HepG2 (cell line): ENCODE results near the gene UGT2A3. TPM values are rescaled to one million over a fixed set of nuclear protein-coding genes. Genes with fewer than 3 reads are reported as not detected.

Experiments used
- ARNT2 ChIP-seq: sonication (generic); formaldehyde crosslinking; IDR thresholded peaks from 2 replicates; pipeline ENCODE4 v1.8.0; 2022; ENCODE audit warnings: mild to moderate bottlenecking, low read depth, missing genetic modification reagents, moderate library complexity
- BATF2 ChIP-seq: sonication (generic); formaldehyde crosslinking; IDR thresholded peaks from 2 replicates; pipeline ENCODE4 v1.8.0; 2022; ENCODE audit warnings: mild to moderate bottlenecking, missing genetic modification reagents, moderate library complexity
- CREM ChIP-seq, 2 experiments: sonication (generic) in 1 of 2; formaldehyde crosslinking in 1 of 2; IDR thresholded peaks; 2 replicates each; pipeline versions ENCODE4 v1.4.0 to v1.6.1; 2016 to 2020; ENCODE audit warnings: antibody characterized with exemption in 1 of 2, mild to moderate bottlenecking in 1 of 2, missing genetic modification reagents in 1 of 2
- GATAD2A ChIP-seq: IDR thresholded peaks from 2 replicates; pipeline ENCODE4 v1.6.1; 2016
- HOXD1 ChIP-seq: sonication (generic); formaldehyde crosslinking; IDR thresholded peaks from 2 replicates; pipeline ENCODE4 v1.5.0; 2020; ENCODE audit warnings: missing genetic modification reagents
- KDM4B ChIP-seq: sonication (generic); formaldehyde crosslinking; IDR thresholded peaks from 2 replicates; pipeline ENCODE4 v1.4.0; 2020; ENCODE audit warnings: missing genetic modification reagents
- LCORL ChIP-seq, 2 experiments: fragments of 450-650 bp in 1 of 2; sonication (generic) in 1 of 2; formaldehyde crosslinking in 1 of 2; IDR thresholded peaks; 2 replicates each; pipeline versions ENCODE4 v1.5.0 to v1.6.1; 2017 to 2020; ENCODE audit warnings: antibody characterized with exemption in 1 of 2, missing genetic modification reagents in 1 of 2
- MED8 ChIP-seq: sonication (generic); formaldehyde crosslinking; IDR thresholded peaks from 2 replicates; pipeline ENCODE4 v1.8.1; 2023; ENCODE audit warnings: mild to moderate bottlenecking, missing genetic modification reagents; ENCODE audit not compliant: insufficient replicate concordance
- NFE2 ChIP-seq: sonication (generic); formaldehyde crosslinking; IDR thresholded peaks from 2 replicates; pipeline ENCODE4 v1.4.0; 2020; ENCODE audit warnings: missing genetic modification reagents
- NFE2L2 ChIP-seq: fragments of 150-350 bp; IDR thresholded peaks from 2 replicates; pipeline ENCODE4 v1.6.1; 2014; ENCODE audit warnings: low read length
- NR2F2 ChIP-seq: IDR thresholded peaks from 2 replicates; pipeline ENCODE4 v1.6.1; 2012; ENCODE audit warnings: low read depth, inconsistent platforms, borderline replicate concordance
- PHF21A ChIP-seq: sonication (generic); formaldehyde crosslinking; IDR thresholded peaks from 2 replicates; pipeline ENCODE4 v1.5.0; 2020; ENCODE audit warnings: mild to moderate bottlenecking, missing genetic modification reagents
- SAP130 ChIP-seq: IDR thresholded peaks from 2 replicates; pipeline ENCODE4 v1.6.1; 2016; ENCODE audit warnings: low read depth
- SNAPC5 ChIP-seq: sonication (generic); formaldehyde crosslinking; IDR thresholded peaks from 2 replicates; pipeline ENCODE4 v1.8.1; 2023; ENCODE audit warnings: mild to moderate bottlenecking, missing genetic modification reagents, borderline replicate concordance
- TSC22D2 ChIP-seq: sonication (generic); formaldehyde crosslinking; IDR thresholded peaks from 2 replicates; pipeline ENCODE4 v1.5.1; 2020; ENCODE audit warnings: missing genetic modification reagents, mild to moderate bottlenecking, borderline replicate concordance
- UBTF ChIP-seq: sonication (generic); formaldehyde crosslinking; IDR thresholded peaks from 2 replicates; pipeline ENCODE4 v1.4.0; 2020; ENCODE audit warnings: mild to moderate bottlenecking, missing genetic modification reagents
- ZFP62 ChIP-seq: sonication (generic); formaldehyde crosslinking; IDR thresholded peaks from 2 replicates; pipeline ENCODE4 v1.4.0; 2020; ENCODE audit warnings: missing genetic modification reagents
- ZNF20 ChIP-seq: sonication (generic); formaldehyde crosslinking; IDR thresholded peaks from 2 replicates; pipeline ENCODE4 v1.4.0; 2020; ENCODE audit warnings: mild to moderate bottlenecking, moderate library complexity, missing genetic modification reagents
- ZNF232 ChIP-seq: sonication (generic); formaldehyde crosslinking; IDR thresholded peaks from 2 replicates; pipeline ENCODE4 v1.4.0; 2020; ENCODE audit warnings: missing genetic modification reagents, borderline replicate concordance
- ZNF253 ChIP-seq: sonication (generic); formaldehyde crosslinking; IDR thresholded peaks from 2 replicates; pipeline ENCODE4 v1.8.0; 2022; ENCODE audit warnings: mild to moderate bottlenecking, missing genetic modification reagents, borderline replicate concordance
- ZNF264 ChIP-seq: sonication (generic); formaldehyde crosslinking; IDR thresholded peaks from 2 replicates; pipeline ENCODE4 v1.4.0; 2020; ENCODE audit warnings: missing genetic modification reagents
- ZNF512B ChIP-seq: sonication (generic); formaldehyde crosslinking; IDR thresholded peaks from 2 replicates; pipeline ENCODE4 v1.5.1; 2020; ENCODE audit warnings: missing genetic modification reagents, mild to moderate bottlenecking, borderline replicate concordance
- ZNF615 ChIP-seq: sonication (generic); formaldehyde crosslinking; IDR thresholded peaks from 2 replicates; pipeline ENCODE4 v1.5.0; 2020; ENCODE audit warnings: mild to moderate bottlenecking, missing genetic modification reagents, borderline replicate concordance
- ZNF678 ChIP-seq: sonication (generic); formaldehyde crosslinking; IDR thresholded peaks from 2 replicates; pipeline ENCODE4 v1.4.0; 2020; ENCODE audit warnings: mild to moderate bottlenecking, missing genetic modification reagents
- ZNF792 ChIP-seq: IDR thresholded peaks from 2 replicates; pipeline ENCODE4 v1.6.1; 2016
- ZNF816 ChIP-seq: sonication (generic); formaldehyde crosslinking; IDR thresholded peaks from 2 replicates; pipeline ENCODE4 v1.8.0; 2022; ENCODE audit warnings: missing genetic modification reagents, mild to moderate bottlenecking, borderline replicate concordance
- polyA plus RNA-seq, 8 experiments: library from polyadenylated mRNA; depleted of rRNA in 3 of 8; stranded (reverse) in 7 of 8; unstranded in 1 of 8; fragments of >200 nt; fragmentation: Illumina TruSeq in 4 of 8; extraction: Trizol in 4 of 8; gene quantifications; 2 replicates each; pipeline versions ENCODE4 v1.2.1 to v1.2.3, GENCODE V29; 2011 to 2016; ENCODE audit warnings: low read depth in 4 of 8, missing spikeins in 1 of 8, mixed read lengths in 1 of 8; ENCODE audit not compliant: insufficient read depth in 1 of 8
- total RNA-seq, 5 experiments: library from RNA; depleted of rRNA; stranded (reverse); fragments of >200 nt; fragmentation: Illumina TruSeq; extraction: Trizol; gene quantifications; 2 replicates each; pipeline ENCODE4 v1.2.3, GENCODE V29; 2016; ENCODE audit warnings: low read depth in 1 of 5

Gene UGT2A3
- total and polyA plus RNA-seq, 2 of the 13 experiments (the other 11 are each of a cell fraction or from before 2014, with no cell fraction given) = 61.3 to 97.2 TPM

- TF ChIP-seq ZNF264 (CRISPR knock-in tag) = 0 out of 2 replicates have a peak, but pooled peaks have one; percentile 30
- no peak for TF ChIP-seq LCORL (IDR thresholded peaks at IDR 0.05)
- 0 out of 2 replicates have a peak, but pooled peaks have one; percentile 22 for TF ChIP-seq LCORL (CRISPR knock-in tag; IDR thresholded peaks at IDR 0.05)
- peak; percentile 56; the same call in 1 of the 2 replicates for TF ChIP-seq ZNF232 (CRISPR knock-in tag)
- no peak for TF ChIP-seq ZNF816
- TF ChIP-seq UBTF (CRISPR knock-in tag) = no peak
- TF ChIP-seq ZNF512B (CRISPR knock-in tag) = no peak
- 0 out of 2 replicates have a peak, but pooled peaks have one; percentile 45 for TF ChIP-seq NR2F2
- TF ChIP-seq ARNT2 (CRISPR knock-in tag) = no peak
- no peak for TF ChIP-seq ZNF253 (CRISPR knock-in tag)
- TF ChIP-seq CREM (IDR thresholded peaks at IDR 0.05) = peak; percentile 45; the same call in 1 of the 2 replicates
- no peak for TF ChIP-seq CREM (CRISPR knock-in tag; IDR thresholded peaks at IDR 0.05)
- peak; percentile 46 for TF ChIP-seq MED8 (CRISPR knock-in tag)
- TF ChIP-seq GATAD2A = peak; percentile 34; the same call in 1 of the 2 replicates
- TF ChIP-seq TSC22D2 (CRISPR knock-in tag) = no peak
- TF ChIP-seq BATF2 = no peak
- TF ChIP-seq PHF21A = no peak
- TF ChIP-seq ZNF20 (CRISPR knock-in tag) = no peak
- no peak for TF ChIP-seq SAP130 (CRISPR knock-in tag)
- no peak for TF ChIP-seq ZFP62 (CRISPR knock-in tag)
- 0 out of 2 replicates have a peak, but pooled peaks have one; percentile 52 for TF ChIP-seq SNAPC5 (CRISPR knock-in tag)
- TF ChIP-seq KDM4B (CRISPR knock-in tag) = no peak
- no peak for TF ChIP-seq ZNF615 (CRISPR knock-in tag)
- no peak for TF ChIP-seq ZNF678
- no peak for TF ChIP-seq NFE2 (CRISPR knock-in tag)
- no peak for TF ChIP-seq ZNF792 (CRISPR knock-in tag)
- TF ChIP-seq HOXD1 (CRISPR knock-in tag) = no peak
- TF ChIP-seq NFE2L2 = no peak
These were observed 67.7 kb downstream of the UGT2A3 start (continued) for GRCh38 chr4:68883870-68884269.
